CD4-positive, alpha-beta T cell treated with Interleukin-10 for 1 hour (primary cell): ENCODE measurements around the gene ABCF1.

Source experiments
- DNase-seq: peaks from one replicate; pipeline ENCODE4 v3.0.0-alpha.2; 2020

Gene ABCF1

DNA sequence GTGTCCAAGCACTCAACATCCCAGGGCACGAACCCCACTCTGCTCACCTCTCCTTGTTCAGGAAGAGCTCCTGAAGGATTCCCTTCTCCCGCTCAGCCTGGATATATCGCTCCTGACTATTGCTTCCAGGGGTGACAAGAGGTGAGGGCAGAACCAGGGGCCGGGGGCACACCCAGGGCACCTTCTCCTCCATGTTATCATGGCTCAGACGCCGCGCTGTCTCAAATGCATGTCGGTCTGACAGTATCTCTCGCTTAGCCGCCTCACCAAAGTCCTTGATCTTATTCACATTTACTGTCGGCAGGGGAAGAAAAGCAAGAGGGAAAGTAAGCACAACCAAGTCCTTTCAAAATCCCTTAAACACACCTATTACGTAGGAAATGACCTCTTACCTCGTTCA is 32.7 kb downstream of the ABCF1 start:
- DNase-seq: no peak

- no peak for DNase-seq
These were observed 38.8 kb downstream of the ABCF1 start for GRCh38 chr6:30610065-30610464.

DNA sequence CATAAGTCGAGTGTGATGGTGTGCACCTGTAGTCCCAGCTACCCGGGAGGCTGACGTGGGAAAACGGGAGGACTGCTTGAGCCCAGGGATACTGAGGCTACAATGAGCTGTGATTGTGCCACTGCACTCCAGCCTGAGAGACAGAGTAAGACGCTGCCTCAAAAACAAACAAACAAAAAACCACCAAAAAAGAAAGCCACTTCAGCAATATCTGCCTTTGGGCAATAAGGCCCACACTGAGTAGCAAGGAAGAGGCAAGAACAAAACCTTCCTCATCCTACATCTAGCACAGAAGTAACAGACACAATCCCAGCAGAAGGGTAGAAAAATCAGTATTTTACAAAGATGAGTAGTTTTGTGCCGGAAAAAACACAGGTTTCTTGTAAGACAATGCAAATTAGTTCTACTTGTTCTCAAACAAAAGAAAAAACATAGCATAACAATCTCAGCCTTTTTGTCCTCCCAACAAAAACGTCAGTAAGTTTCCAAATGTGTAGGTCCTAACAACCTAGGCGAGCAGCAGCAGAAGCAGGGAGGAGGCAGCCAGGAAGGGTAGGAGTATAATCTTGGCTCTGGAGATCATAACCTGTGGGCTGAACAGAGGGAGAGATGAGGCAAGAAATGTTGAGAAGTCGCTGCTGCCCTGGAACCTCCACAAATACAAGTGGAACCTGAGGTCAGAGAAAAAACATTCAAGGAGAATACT is 40.1 kb downstream of the ABCF1 start:
- no peak for DNase-seq

- no peak for DNase-seq
These were observed 40.6 kb downstream of the ABCF1 start for GRCh38 chr6:30611856-30612194.

- DNase-seq: no peak
These were observed 41.0 kb downstream of the ABCF1 start for GRCh38 chr6:30612213-30612612.

DNA sequence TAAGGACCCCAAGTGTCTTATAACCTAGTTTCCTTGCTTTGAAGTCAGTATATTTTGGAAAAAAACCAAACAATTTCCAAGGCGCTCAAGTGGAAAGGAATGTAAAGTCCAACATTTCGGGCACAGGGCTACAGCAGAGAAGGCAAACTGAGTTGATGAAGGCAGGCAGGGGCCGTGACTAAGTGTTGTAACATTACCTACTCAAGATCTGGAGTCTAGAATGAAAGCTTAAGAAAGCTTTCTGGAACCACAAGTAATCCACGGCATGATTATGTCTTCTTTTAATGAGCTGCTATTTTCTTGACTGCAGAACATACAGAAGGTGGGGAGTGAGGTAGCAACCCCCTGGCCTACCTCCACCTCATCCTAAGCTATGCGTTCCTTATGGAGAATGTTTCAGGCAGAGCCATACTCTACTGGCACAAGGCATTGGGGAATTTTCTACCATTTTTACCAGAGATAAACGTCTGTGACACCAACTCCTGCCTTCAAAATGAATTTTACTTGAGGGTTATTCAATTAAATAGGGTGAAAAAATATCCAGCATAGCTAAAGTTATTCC is 41.5 kb downstream of the ABCF1 start:
- DNase-seq: no peak

GRCh38 chr6:30613251-30614043 is 42.2 kb downstream of the ABCF1 start:
- DNase-seq: no peak

GRCh38 chr6:30614044-30614842 is 43.0 kb downstream of the ABCF1 start:
- peak; percentile 42 for DNase-seq

GRCh38 chr6:30614843-30615218 is 43.6 kb downstream of the ABCF1 start:
- DNase-seq: peak; percentile 96

DNA sequence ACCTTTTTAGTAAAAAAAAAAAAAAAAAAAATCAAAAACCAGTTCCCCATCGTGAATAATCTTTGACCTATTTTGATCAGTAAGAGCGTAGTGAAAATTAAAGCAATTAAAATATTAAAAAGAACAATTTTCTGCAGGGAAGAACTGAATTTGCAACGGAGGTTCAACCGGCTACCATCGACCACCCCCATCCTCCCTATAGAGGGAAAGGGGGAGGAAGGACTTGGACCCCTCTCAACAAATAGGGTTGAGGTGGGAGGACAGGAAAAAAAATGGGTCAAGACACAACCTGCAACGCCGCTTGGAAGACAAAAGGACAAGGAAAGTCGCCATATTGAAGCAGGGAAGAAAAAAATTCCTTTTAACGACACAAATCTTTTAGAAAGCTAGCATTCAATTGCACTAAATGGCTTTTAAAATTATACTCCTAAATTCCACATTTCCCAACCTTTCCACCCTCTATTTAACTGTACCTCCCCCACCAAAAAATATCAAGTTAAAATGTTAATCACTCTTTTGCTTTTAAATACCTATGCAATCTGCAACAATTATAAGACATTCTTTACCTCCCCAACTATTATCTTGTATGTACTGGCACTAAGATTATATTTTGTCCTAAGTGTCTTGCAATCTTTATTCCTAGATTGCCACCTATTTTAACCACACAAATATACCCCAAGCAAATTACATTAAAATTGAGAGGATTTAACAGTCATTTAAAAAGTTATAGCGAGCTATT is 44.1 kb downstream of the ABCF1 start:
- DNase-seq: peak; percentile 69

DNA sequence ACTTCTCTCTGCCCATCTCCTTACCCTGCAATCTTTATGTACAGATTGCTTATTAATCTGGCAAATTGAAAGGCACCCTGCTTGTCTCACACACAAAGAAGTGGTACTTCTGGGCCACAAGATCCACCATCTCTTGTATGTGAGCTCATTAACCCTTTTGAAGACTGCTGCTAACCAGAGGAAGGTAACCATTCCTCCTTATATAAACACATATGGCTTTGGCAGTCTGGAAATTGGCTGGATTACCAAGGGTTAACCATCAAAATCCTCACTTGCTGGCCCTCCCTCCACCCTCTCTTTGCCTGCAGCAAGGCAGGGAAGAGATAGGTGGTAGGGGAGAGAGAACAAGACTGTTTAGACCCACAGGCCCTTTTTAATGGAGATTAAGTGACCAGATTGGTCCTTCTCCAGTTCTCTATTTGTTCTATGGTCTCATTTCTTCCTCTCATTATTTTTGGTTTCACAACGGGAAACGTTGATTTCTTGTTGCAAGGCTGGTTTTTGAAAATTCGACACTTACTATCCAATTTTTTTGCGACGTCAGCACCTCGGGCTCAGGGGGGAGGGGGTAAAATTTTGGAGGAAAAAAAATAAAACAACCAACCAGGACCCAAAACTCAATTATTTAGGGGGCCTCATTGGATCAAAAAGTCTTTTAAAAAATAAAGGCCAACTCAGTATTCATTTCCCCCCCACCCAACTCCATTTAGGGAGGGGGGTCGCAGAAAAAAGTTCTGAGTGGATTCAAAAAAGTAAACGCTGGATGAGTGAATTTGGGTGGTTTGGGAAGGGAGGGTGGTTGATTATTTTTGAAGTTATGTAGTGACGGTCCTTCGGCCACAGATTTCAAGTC is 44.9 kb downstream of the ABCF1 start:
- peak; percentile 73 for DNase-seq

DNA sequence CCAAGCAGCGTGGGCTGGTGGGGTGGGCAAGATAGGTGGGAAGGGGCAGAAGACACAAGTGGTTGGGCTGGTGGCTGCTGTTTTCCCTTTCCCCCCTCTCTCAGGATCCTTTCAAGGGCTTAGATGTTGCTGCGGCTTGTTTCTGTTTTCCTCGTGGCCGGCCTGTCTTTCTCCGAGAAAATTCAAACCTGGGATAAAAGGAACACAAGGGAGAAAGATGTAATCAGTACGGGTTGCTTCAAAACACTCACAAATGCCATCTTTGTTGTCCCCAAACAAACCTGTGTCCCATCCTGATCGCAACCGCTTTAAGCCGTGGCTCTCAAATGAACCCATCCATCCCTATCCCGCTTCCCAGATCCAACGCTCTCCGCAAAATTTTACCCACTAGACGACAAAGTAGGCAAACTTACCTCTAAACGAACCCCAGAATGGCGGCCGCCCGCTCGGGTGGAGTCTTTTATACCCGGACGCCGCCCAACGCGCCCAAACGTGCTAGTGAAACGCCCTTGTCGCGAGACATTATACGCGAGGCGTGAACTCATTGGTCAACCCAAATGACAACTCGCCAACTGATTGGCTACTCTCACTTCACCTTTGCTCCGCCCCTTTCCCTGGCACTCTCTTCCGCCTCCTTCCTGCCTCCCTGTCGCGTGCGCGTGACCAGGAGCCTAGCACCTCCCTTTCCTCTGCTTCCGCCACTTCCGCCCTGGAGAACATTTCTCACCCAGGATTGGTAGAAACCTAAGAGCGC is 45.7 kb downstream of the ABCF1 start, which contains the start of gene PPP1R10:
Gene PPP1R10, minus strand, starts transcription at position 433 of the 754 bp plus-strand sequence. CDS start 7,299 bp downstream, outside the sequence.
- peak; percentile 100 for DNase-seq

DNA sequence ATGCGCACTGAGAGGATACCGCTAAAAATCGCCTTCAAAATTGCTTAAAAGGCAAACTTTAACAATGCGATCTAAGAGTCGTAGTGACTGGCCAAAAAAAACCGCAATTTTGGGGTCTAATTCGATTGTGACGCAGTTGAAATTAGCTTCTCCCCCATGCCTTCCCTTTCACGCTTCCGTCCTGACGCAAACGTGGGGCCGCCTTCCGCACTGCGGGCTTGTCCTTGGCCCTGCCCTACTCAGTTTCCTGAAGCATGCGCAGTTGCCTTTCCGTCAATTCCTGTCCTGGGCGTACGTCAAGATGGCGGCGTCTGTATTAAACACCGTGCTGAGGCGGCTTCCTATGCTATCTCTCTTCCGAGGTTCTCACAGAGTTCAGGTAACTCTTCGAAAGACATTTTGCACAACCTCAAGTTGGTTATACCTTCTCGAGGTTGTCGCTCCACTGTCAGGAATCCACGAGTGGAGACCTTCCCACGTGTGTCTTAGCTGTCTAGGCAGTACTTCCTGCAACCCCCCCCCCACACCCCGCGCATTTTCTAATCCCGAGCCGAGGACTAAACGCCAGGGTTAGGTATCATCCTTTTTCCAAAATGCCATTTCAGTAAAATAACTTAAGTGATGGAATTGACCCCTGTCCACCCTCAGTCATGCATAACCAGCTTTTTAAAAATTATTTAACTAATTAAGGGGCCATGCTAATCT is 46.5 kb downstream of the ABCF1 start, which contains the start of gene MRPS18B:
Gene MRPS18B, plus strand, starts transcription at position 276 of the 705 bp plus-strand sequence. Its CDS starts 26 bp downstream, at position 302.
- peak; percentile 99 for DNase-seq

- no peak for DNase-seq
These were observed 47.1 kb downstream of the ABCF1 start for GRCh38 chr6:30618270-30618797.

DNA sequence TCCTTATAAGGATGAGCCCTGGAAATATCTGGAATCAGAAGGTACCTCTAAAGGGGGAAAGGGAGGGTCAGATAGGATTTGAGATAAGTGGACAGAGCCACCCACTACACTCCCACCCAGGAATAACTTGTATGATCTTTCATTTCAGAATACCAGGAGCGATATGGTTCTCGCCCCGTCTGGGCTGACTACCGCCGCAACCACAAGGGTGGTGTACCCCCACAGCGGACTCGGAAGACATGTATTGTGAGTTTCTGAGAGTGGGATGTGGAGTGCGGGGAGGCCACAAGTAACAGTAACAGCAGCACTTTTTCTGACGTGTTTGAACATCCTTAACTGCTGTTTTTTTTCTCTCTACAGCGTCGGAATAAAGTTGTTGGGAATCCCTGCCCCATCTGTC is 48.3 kb downstream of the ABCF1 start:
- no peak for DNase-seq

- DNase-seq: no peak
These were observed 54.3 kb downstream of the ABCF1 start for GRCh38 chr6:30625511-30625910.

DNA sequence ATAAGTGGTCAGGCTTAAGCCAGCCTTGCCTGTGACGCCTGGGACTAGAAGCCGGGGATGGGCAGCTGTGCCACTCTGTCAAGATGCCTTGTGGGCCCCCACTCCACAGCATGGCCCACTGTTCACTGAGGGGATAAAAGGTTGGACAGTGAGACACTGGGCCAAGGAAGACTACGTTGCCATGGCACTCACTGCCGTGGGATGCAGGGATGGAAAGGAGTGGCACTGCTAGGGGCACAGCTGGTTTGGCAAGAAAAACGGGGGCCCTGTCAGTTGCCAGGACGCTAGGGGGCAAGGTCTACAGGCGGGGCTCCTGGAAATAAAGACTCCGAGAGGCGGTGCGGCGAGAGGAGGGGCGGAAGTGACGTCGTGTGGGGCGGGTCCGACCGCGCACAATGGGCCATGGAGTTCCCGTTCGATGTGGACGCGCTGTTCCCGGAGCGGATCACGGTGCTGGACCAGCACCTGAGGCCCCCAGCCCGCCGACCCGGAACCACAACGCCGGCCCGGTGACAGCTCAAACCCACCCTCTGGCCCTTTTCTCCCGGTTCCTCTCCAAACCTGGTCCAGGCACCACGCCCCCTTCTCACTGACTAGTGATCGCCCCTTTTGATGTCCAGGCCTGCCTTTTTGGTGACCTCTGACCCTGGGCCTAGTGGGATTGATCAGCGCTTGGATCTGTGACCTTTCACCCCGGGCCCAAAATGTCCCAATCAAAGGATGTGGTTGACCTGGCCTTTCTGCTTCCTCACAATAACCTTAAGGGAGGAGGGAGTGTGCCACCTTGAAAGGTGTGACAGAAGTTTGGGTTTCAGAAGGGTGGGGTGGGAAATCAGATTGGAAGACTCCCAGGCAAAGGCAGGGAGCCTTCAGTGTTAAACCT is 55.5 kb downstream of the ABCF1 start, which contains the start of gene ATAT1:
Gene ATAT1, plus strand, starts transcription at position 391 of the 883 bp plus-strand sequence.
- DNase-seq: peak; percentile 92

DNA sequence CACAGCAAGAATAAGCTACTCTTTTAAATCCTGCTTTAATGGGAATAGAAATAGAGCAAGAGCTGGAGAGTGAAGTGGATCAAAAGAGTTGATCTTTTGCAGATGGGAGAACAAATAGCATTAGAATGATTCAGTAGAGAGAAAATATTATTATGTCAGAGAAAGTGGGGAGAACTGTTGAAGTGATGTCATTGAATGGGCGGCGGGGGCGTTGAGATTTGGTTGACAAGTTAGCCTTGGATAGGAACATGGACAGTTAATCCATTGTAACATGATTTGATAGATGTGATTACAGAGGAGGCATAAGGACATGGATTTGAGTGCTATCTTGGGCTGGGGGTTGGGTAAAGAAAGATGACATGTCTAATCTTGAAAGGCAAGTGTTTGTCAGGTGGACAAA is 64.6 kb downstream of the ABCF1 start:
- no peak for DNase-seq
